Astrocyte of the cerebellum (primary cell): ENCODE measurements around the gene NLN.
"Not testable (repeated sequence)": the region's sequence is repeated elsewhere in the genome, so short reads cannot be mapped to it uniquely, and the experiment has no call there.

ENCODE experiments used
- DNase-seq: peaks from one replicate; pipeline ENCODE4 v3.0.0-alpha.2; 2011; ENCODE audit warnings: low read depth
- H3K4me3 ChIP-seq: 2 replicates; pipeline ENCODE4 v1.5.1; 2011; ENCODE audit warnings: mild to moderate bottlenecking, low read depth, low read length, moderate library complexity
- CTCF ChIP-seq: IDR thresholded peaks from 2 replicates; pipeline ENCODE4 v1.5.1; 2012; ENCODE audit warnings: low read length, low read depth, moderate library complexity, mild to moderate bottlenecking; ENCODE audit errors: missing control alignments
- in situ Hi-C: cut with HindIII; loops from 2 replicates; pipeline ENCODE4 v1.10.0; 2017; ENCODE audit warnings: low sequenced_read_pairs

The NLN gene

GRCh38 chr5:65803699-65804391 lies 81.8 kb downstream of the NLN start:
- in situ Hi-C loops, result no loop called here
- no peak for TF ChIP-seq CTCF

GRCh38 chr5:65805089-65805488 lies 83.1 kb downstream of the NLN start:
- DNase-seq, result no peak
- TF ChIP-seq CTCF, result no peak
- in situ Hi-C loops, result no loop called here
- H3K4me3 ChIP-seq, result no peak overlapping the region

More at GRCh38 chr5:65803699-65804391, 81.8 kb downstream of the NLN start:
- no peak overlapping the region for H3K4me3 ChIP-seq
- DNase-seq, result no peak

GRCh38 chr5:65807494-65807893 lies 85.5 kb downstream of the NLN start:
- in situ Hi-C loops, H3K4me3 ChIP-seq, DNase-seq: not testable (repeated sequence)

- no peak for TF ChIP-seq CTCF
- no peak for DNase-seq
- in situ Hi-C loops, result no loop called here
- H3K4me3 ChIP-seq, result no peak overlapping the region
These were observed 86.3 kb downstream of the NLN start for GRCh38 chr5:65808251-65808741.

GRCh38 chr5:65808818-65809217 lies 86.8 kb downstream of the NLN start:
- TF ChIP-seq CTCF, result no peak
- no peak for DNase-seq
- in situ Hi-C loops, result no loop called here
- H3K4me3 ChIP-seq, result no peak overlapping the region

- TF ChIP-seq CTCF, result no peak
- in situ Hi-C loops, result no loop called here
- peak; percentile 94 for DNase-seq
- H3K4me3 ChIP-seq, result no peak overlapping the region
These were observed 88.0 kb downstream of the NLN start for GRCh38 chr5:65809817-65810531.

- no peak overlapping the region for H3K4me3 ChIP-seq
- no peak for DNase-seq
- in situ Hi-C loops, result no loop called here
- TF ChIP-seq CTCF, result no peak
These were observed 89.0 kb downstream of the NLN start for GRCh38 chr5:65811004-65811403.
